K562 treated with DMSO at 1 percent for 4 hours (cell line): Measurements from ENCODE around the gene LEKR1. TPM values are rescaled to one million over a fixed set of nuclear protein-coding genes. Genes with fewer than 3 reads are reported as not detected.

Experiments
- total RNA-seq: library from RNA; unstranded; fragments of 300-600 nt; gene quantifications from 2 replicates; pipeline ENCODE4 v1.2.3, GENCODE V29; 2022; ENCODE audit not compliant: insufficient read depth

Gene LEKR1
- not detected in 2 replicates for total RNA-seq

GRCh38 chr3:156826144-156826895 lies at the start of gene LEKR1:
LEKR1 (plus strand) TSS chr3:156826353; CDS start chr3:156829330, 2,977 bp downstream.

Other genes starting within 250 kb of the LEKR1 start
- gene TIPARP, start 151.8 kb upstream of the LEKR1 start, total RNA-seq: 14.1 and 18.3 TPM in 2 replicates